ENCODE measurements around the gene NFIA. TPM values are rescaled to one million over a fixed set of nuclear protein-coding genes. Genes with fewer than 3 reads are reported as not detected.
"Not testable (repeated sequence)": the region's sequence is repeated elsewhere in the genome, so short reads cannot be mapped to it uniquely, and the experiment has no call there.

Gene NFIA
- total RNA-seq, 2 experiments from 2014 or later: 0.80 to 5.4 TPM

GRCh38 chr1:61121631-61122030, 39.3 kb downstream of the NFIA start:
- Mint-ChIP-seq H3K27ac (no peak overlapping the region), H3K9me3 (ENCODE audit: low read depth) (no peaks in the 10 kb centered on the region), H3K4me1 (peaks cover 2% of the 10 kb centered on the region), H3K36me3 (no peaks in the 10 kb centered on the region), H3K4me3 (no peak overlapping the region), H3K27me3 (peaks cover 3% of the 10 kb centered on the region)
- CTCF ChIA-PET: interaction anchor here (1.3 kb wide), 1 partner anchor 72 kb away, joined by 3 read pairs; no protein-coding TSS in a partner anchor
- ATAC-seq (no peak), DNase-seq (no peak)

GRCh38 chr1:61122389-61122788, 40.0 kb downstream of the NFIA start:
- DNase-seq (no peak), ATAC-seq (no peak)
- CTCF ChIA-PET: interaction anchor here (1.3 kb wide), 1 partner anchor 73 kb away, joined by 3 read pairs; no protein-coding TSS in a partner anchor
- Mint-ChIP-seq H3K27me3 (peaks cover 3% of the 10 kb centered on the region), H3K4me1 (peaks cover 2% of the 10 kb centered on the region), H3K4me3 (no peak overlapping the region), H3K9me3 (ENCODE audit: low read depth) (no peaks in the 10 kb centered on the region), H3K36me3 (no peaks in the 10 kb centered on the region), H3K27ac (no peak overlapping the region)

- no peak overlapping the region for H3K4me3 Mint-ChIP-seq
- H3K4me1 Mint-ChIP-seq: peaks cover 2% of the 10 kb centered on the region
- CTCF ChIA-PET: interaction anchor here (0.6 kb wide), 1 partner anchor 256 kb away, joined by 3 read pairs; no protein-coding TSS in a partner anchor
- DNase-seq: no peak
- peaks cover 3% of the 10 kb centered on the region for H3K27me3 Mint-ChIP-seq
- ATAC-seq: no peak
- no peaks in the 10 kb centered on the region for H3K36me3 Mint-ChIP-seq
- no peak overlapping the region for H3K27ac Mint-ChIP-seq
- no peaks in the 10 kb centered on the region for H3K9me3 Mint-ChIP-seq (ENCODE audit: low read depth)
Measured at GRCh38 chr1:61123326-61123725, 41.0 kb downstream of the NFIA start.

GRCh38 chr1:61124078-61124477, 41.7 kb downstream of the NFIA start:
- Mint-ChIP-seq H3K27ac (no peak overlapping the region), H3K27me3 (peaks cover 3% of the 10 kb centered on the region), H3K4me3 (no peak overlapping the region), H3K4me1 (peaks cover 2% of the 10 kb centered on the region), H3K9me3 (ENCODE audit: low read depth) (no peaks in the 10 kb centered on the region), H3K36me3 (peaks cover 2% of the 10 kb centered on the region)
- DNase-seq (no peak), ATAC-seq (no peak)
- CTCF ChIA-PET: no interaction called here

GRCh38 chr1:61124696-61125095, 42.3 kb downstream of the NFIA start:
- no peak overlapping the region for H3K27ac Mint-ChIP-seq
- CTCF ChIA-PET: no interaction called here
- peaks cover 2% of the 10 kb centered on the region for H3K36me3 Mint-ChIP-seq
- H3K9me3 Mint-ChIP-seq (ENCODE audit: low read depth): no peaks in the 10 kb centered on the region
- H3K4me3 Mint-ChIP-seq: no peak overlapping the region
- DNase-seq (no peak), ATAC-seq (no peak)
- peaks cover 2% of the 10 kb centered on the region for H3K4me1 Mint-ChIP-seq
- peaks cover 3% of the 10 kb centered on the region for H3K27me3 Mint-ChIP-seq

GRCh38 chr1:61125263-61125662, 42.9 kb downstream of the NFIA start:
- no peak for ATAC-seq
- CTCF ChIA-PET: interaction anchor here (0.7 kb wide), 1 partner anchor 9 kb away, joined by 3 read pairs; no protein-coding TSS in a partner anchor
- Mint-ChIP-seq H3K9me3 (ENCODE audit: low read depth) (no peaks in the 10 kb centered on the region), H3K27me3 (peaks cover 3% of the 10 kb centered on the region), H3K27ac (no peak overlapping the region), H3K4me1 (peaks cover 2% of the 10 kb centered on the region), H3K4me3 (no peak overlapping the region), H3K36me3 (peaks cover 2% of the 10 kb centered on the region)
- no peak for DNase-seq

- ATAC-seq (no peak), DNase-seq (no peak)
- H3K36me3 Mint-ChIP-seq: peaks cover 2% of the 10 kb centered on the region
- CTCF ChIA-PET: interaction anchor here (0.7 kb wide), 1 partner anchor 9 kb away, joined by 3 read pairs; no protein-coding TSS in a partner anchor
- no peak overlapping the region for H3K4me3 Mint-ChIP-seq
- peaks cover 2% of the 10 kb centered on the region for H3K4me1 Mint-ChIP-seq
- H3K27me3 Mint-ChIP-seq: peaks cover 3% of the 10 kb centered on the region
- no peaks in the 10 kb centered on the region for H3K9me3 Mint-ChIP-seq (ENCODE audit: low read depth)
- no peak overlapping the region for H3K27ac Mint-ChIP-seq
Measured at GRCh38 chr1:61125895-61126294, 43.5 kb downstream of the NFIA start.

- H3K27me3 Mint-ChIP-seq; H3K4me3 Mint-ChIP-seq; H3K4me1 Mint-ChIP-seq; DNase-seq; H3K36me3 Mint-ChIP-seq; ATAC-seq; H3K27ac Mint-ChIP-seq; CTCF ChIA-PET; H3K9me3 Mint-ChIP-seq (ENCODE audit: low read depth): not testable (repeated sequence)
Measured at GRCh38 chr1:61126843-61127242, 44.5 kb downstream of the NFIA start.

DNA sequence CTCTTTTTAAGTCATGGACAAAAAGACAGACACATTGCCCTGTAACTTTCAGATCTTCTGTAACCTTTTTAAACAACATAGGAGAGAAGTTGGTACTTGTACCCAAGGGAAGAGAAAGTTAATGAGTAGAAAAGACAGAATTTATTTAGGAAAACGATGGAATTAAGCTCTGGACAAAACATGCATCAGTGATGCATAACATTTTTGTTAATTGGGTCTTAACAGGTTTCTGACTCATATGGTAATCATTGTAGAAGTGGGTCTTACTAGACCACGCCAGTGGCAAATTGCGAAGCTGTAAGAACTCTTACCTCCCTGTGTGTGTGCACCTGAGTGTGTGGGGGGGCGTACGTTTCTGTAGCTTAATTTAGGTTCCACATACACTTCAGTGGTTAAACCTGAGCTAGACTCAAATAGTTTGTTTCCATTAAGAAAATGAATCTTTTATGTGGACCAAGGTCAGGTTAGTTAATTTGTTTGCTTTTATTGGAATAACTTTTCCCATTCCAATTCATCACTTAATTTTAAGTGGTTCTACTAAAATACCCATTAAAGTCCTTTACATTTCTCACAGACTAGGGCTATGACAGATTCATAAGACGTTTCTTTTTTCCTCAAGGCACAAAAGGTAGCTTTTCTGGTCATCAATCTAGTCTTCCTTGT, 48.1 kb downstream of the NFIA start:
- DNase-seq (no peak), ATAC-seq (no peak)
- Mint-ChIP-seq H3K4me3 (no peak overlapping the region), H3K27ac (no peak overlapping the region), H3K4me1 (peaks cover 11% of the 10 kb centered on the region), H3K36me3 (peaks cover 4% of the 10 kb centered on the region), H3K27me3 (no peaks in the 10 kb centered on the region), H3K9me3 (ENCODE audit: low read depth) (no peaks in the 10 kb centered on the region)
- CTCF ChIA-PET: interaction anchor here (1.1 to 1.2 kb wide), 2 partner anchors 9 to 88 kb away, joined by 3 read pairs; no protein-coding TSS in a partner anchor

DNA sequence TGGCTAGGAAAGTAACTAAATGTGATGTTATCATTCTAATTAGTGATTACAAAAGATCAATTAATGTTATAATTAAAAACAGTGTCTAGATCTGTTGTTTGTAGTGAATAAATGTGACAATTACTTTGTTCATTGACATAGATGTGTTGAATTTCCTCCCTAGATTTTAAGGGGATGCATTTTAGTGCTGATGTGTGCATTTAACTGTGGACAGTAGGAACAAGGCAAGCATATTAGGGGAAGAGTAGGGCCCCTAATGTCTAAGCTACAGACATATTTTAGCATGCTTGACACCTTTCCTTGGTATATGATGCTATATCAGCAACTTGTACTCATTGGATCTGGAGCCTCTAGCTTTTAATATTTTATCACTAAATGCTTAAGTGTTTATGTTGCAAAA, 48.9 kb downstream of the NFIA start:
- Mint-ChIP-seq H3K36me3 (peaks cover 4% of the 10 kb centered on the region), H3K27me3 (no peaks in the 10 kb centered on the region), H3K9me3 (ENCODE audit: low read depth) (no peaks in the 10 kb centered on the region), H3K4me1 (peaks cover 11% of the 10 kb centered on the region), H3K4me3 (no peak overlapping the region), H3K27ac (no peak overlapping the region)
- DNase-seq (no peak), ATAC-seq (no peak)
- CTCF ChIA-PET: interaction anchor here (1.1 to 1.2 kb wide), 2 partner anchors 8 to 89 kb away, joined by 3 read pairs; no protein-coding TSS in a partner anchor

GRCh38 chr1:61131716-61132115, 49.4 kb downstream of the NFIA start:
- CTCF ChIA-PET: interaction anchor here (1.1 to 1.2 kb wide), 2 partner anchors 8 to 89 kb away, joined by 3 read pairs; no protein-coding TSS in a partner anchor

DNA sequence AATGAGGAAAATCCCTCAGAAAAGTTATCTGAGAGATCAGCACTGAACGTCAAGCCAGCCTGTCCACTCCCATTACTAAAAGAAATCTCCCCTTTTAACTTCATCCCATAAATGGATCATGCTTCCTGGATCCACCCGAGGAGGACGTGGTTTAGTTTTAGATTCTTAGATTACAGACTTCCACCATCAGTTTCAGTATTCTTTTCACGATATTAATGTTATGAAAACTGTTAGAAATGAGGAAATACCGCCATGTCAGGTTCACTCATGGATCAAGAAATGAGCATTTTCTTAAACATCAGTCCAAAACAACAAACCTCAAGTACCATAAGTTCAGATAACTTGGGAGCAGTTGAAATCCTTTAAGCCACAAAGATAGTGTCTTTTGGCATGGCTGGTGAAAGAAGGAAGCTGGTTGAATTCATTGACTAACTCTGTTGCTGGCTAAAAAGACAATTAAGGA, 49.8 kb downstream of the NFIA start:
- CTCF ChIA-PET: no interaction called here
- ATAC-seq: no peak
- DNase-seq: no peak
- H3K27me3 Mint-ChIP-seq: no peaks in the 10 kb centered on the region
- no peak overlapping the region for H3K27ac Mint-ChIP-seq
- H3K4me1 Mint-ChIP-seq: peaks cover 11% of the 10 kb centered on the region
- H3K4me3 Mint-ChIP-seq: no peak overlapping the region
- H3K9me3 Mint-ChIP-seq (ENCODE audit: low read depth): no peaks in the 10 kb centered on the region
- peaks cover 4% of the 10 kb centered on the region for H3K36me3 Mint-ChIP-seq

More at GRCh38 chr1:61131716-61132115, 49.4 kb downstream of the NFIA start:
- H3K9me3 Mint-ChIP-seq (ENCODE audit: low read depth): no peaks in the 10 kb centered on the region
- peaks cover 11% of the 10 kb centered on the region for H3K4me1 Mint-ChIP-seq
- DNase-seq (no peak), ATAC-seq (no peak)
- no peaks in the 10 kb centered on the region for H3K27me3 Mint-ChIP-seq
- no peak overlapping the region for H3K27ac Mint-ChIP-seq
- H3K4me3 Mint-ChIP-seq: no peak overlapping the region
- peaks cover 4% of the 10 kb centered on the region for H3K36me3 Mint-ChIP-seq

DNA sequence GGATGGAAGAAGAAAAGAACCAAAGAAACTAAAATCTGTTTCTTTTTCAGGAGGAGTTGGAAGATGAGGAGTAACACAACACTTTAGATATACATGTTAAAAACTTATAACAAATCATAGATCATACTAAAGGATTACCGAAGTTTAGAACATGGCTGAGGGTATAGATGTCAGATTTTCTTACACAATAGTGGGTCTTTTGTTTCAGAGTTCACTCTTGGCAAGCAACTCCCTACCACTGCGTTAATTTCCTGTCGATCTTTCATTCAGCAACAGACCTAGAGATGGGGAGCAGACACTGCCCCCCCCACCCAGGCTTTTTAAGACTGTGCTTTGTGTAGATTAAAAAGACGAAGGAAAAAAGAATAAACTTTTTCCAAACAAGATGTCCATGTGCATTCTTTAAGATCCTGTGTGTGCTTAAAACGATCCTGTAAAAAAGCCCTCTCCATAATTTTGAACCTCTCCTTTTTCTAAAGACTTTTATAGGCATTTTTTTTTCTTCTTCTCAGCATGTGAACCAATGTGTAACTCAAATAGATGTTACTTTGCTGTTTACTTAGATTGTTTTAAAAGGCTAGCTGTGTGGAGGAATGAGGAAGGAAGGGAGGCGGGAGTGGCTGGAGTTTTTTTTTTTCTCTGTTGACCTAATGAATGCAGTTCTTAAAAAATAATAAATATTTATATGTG, 50.4 kb downstream of the NFIA start:
- H3K27ac Mint-ChIP-seq: no peak overlapping the region
- CTCF ChIA-PET: no interaction called here
- H3K27me3 Mint-ChIP-seq: no peaks in the 10 kb centered on the region
- no peak overlapping the region for H3K4me3 Mint-ChIP-seq
- no peaks in the 10 kb centered on the region for H3K9me3 Mint-ChIP-seq (ENCODE audit: low read depth)
- peaks cover 4% of the 10 kb centered on the region for H3K36me3 Mint-ChIP-seq
- peaks cover 11% of the 10 kb centered on the region for H3K4me1 Mint-ChIP-seq
- DNase-seq (no peak), ATAC-seq (no peak)

All from activated CD8-positive, alpha-beta memory T cell treated with anti-CD3 and anti-CD28 coated beads, Interleukin-2, amount 10 ng/mL, durations not matched to agents 7 days and 5 days (primary cell).